ENCODE results near the gene RRP15.

RRP15 gene

DNA sequence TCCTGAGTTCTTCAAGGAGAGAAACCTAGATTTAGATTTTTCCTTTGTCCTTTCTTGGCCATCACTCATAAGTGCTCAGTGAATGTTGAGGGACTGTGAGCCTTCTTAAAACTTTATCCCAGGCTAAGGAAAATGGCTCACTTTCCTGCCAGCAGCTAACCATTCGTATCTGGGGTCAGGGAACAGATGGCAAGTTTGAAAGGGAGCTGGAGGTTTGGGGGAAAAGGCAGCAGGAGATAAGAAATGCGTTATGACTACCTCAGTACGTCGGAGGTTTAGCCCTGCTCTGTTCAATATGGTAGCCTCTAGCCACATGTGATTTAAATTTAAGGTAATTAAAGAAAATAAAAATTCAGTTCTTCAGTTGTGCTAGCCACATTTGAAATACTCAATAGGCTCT, 13.3 kb downstream of the RRP15 start:
- Histone ChIP-seq H2AK5ac (ENCODE audit: low read depth, low read length) (no peak overlapping the region), H2AFZ (ENCODE audit: low read length) (no peak overlapping the region), H2BK15ac (ENCODE audit: low read length) (no peak overlapping the region), H3K4me3 (ENCODE audit: low read length in 2 of 2) (no peak overlapping the region), H3K14ac (ENCODE audit: low read length) (no peak overlapping the region), H4K8ac (ENCODE audit: low read depth, low read length) (no peak overlapping the region), H3K23ac (ENCODE audit: low read depth, low read length, poor library complexity) (no peak overlapping the region), H3K9ac (ENCODE audit: low read depth, low read length, poor library complexity) (no peak overlapping the region), H3K4ac (ENCODE audit: low read length) (no peak overlapping the region), H3K27me3 (ENCODE audit: control insufficient read depth in 3 of 3, insufficient read depth in 3 of 3, low read depth in 1 of 3, low read length in 3 of 3) (no peaks in the 10 kb centered on the region), H3K79me1 (ENCODE audit: low read depth, low read length) (no peaks in the 10 kb centered on the region), H3K9me3 (replicated peaks in 1 of 2; ENCODE audit: control insufficient read depth in 2 of 2, insufficient read depth in 1 of 2, low read depth in 1 of 2, low read length in 2 of 2) (no peaks in the 10 kb centered on the region), H3K27ac (replicated peaks; ENCODE audit: low read length) (no peak overlapping the region), H2BK12ac (ENCODE audit: low read length) (no peak overlapping the region), H3K4me1 (ENCODE audit: control insufficient read depth in 2 of 2, insufficient read depth in 1 of 2, low read depth in 1 of 2, low read length in 2 of 2) (peaks cover 0 to 2% of the 10 kb centered on the region in 2 donors), H3K18ac (ENCODE audit: low read length) (no peak overlapping the region), H3K4me2 (ENCODE audit: insufficient read depth, low read length, poor library complexity, severe bottlenecking) (no peak overlapping the region), H3K36me3 (replicated peaks in 1 of 2; ENCODE audit: control insufficient read depth in 2 of 2, insufficient read depth in 2 of 2, low read length in 2 of 2) (peaks cover 0 to 50% of the 10 kb centered on the region in 2 donors), H2BK5ac (ENCODE audit: low read length) (no peak overlapping the region), H2BK120ac (ENCODE audit: low read depth, low read length) (no peak overlapping the region), H4K91ac (ENCODE audit: low read depth, low read length, poor library complexity) (no peak overlapping the region)
- no CpG with 5 or more reads among the region's 4 CpGs for WGBS, 2 donors (ENCODE audit: extremely low coverage in 2 of 2, insufficient read length in 2 of 2, insufficient replicate concordance in 1 of 2)
- DNase-seq (ENCODE audit: low spot score) = no peak

DNA sequence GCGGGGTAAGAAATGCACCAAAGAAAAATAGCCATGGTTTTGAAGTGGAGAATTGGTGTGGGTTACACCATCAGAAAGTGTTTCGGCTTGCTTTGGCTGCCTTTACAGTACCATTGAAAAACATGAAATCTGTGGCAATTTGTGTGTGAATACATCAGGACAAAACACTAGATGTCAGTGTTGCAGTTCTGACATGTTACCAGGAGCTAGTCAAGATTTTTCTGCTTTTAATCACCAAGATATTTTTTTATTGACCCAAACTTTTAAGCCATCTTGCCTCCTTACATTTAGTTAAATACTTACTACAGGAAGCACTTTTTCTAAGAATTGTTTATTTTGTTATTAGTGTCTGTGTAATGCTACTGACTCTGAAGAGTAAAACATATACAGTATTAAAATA, 14.3 kb downstream of the RRP15 start:
- Histone ChIP-seq H3K14ac (ENCODE audit: low read length) (no peak overlapping the region), H3K9me3 (replicated peaks in 1 of 2; ENCODE audit: control insufficient read depth in 2 of 2, insufficient read depth in 1 of 2, low read depth in 1 of 2, low read length in 2 of 2) (no peaks in the 10 kb centered on the region), H2AK5ac (ENCODE audit: low read depth, low read length) (no peak overlapping the region), H3K4me1 (ENCODE audit: control insufficient read depth in 2 of 2, insufficient read depth in 1 of 2, low read depth in 1 of 2, low read length in 2 of 2) (peaks cover 0 to 2% of the 10 kb centered on the region in 2 donors), H3K79me1 (ENCODE audit: low read depth, low read length) (no peaks in the 10 kb centered on the region), H3K18ac (ENCODE audit: low read length) (no peak overlapping the region), H2BK15ac (ENCODE audit: low read length) (no peak overlapping the region), H3K4me2 (ENCODE audit: insufficient read depth, low read length, poor library complexity, severe bottlenecking) (no peak overlapping the region), H2BK12ac (ENCODE audit: low read length) (no peak overlapping the region), H2BK120ac (ENCODE audit: low read depth, low read length) (no peak overlapping the region), H3K27ac (replicated peaks; ENCODE audit: low read length) (no peak overlapping the region), H3K27me3 (ENCODE audit: control insufficient read depth in 3 of 3, insufficient read depth in 3 of 3, low read depth in 1 of 3, low read length in 3 of 3) (no peaks in the 10 kb centered on the region), H4K91ac (ENCODE audit: low read depth, low read length, poor library complexity) (no peak overlapping the region), H3K23ac (ENCODE audit: low read depth, low read length, poor library complexity) (no peak overlapping the region), H4K8ac (ENCODE audit: low read depth, low read length) (no peak overlapping the region), H3K9ac (ENCODE audit: low read depth, low read length, poor library complexity) (no peak overlapping the region), H2BK5ac (ENCODE audit: low read length) (no peak overlapping the region), H2AFZ (ENCODE audit: low read length) (no peak overlapping the region), H3K4me3 (ENCODE audit: low read length in 2 of 2) (no peak overlapping the region), H3K4ac (ENCODE audit: low read length) (no peak overlapping the region), H3K36me3 (replicated peaks in 1 of 2; ENCODE audit: control insufficient read depth in 2 of 2, insufficient read depth in 2 of 2, low read length in 2 of 2) (peaks cover 0 to 55% of the 10 kb centered on the region in 2 donors)
- no CpG with 5 or more reads among the region's 2 CpGs for WGBS, 2 donors (ENCODE audit: extremely low coverage in 2 of 2, insufficient read length in 2 of 2, insufficient replicate concordance in 1 of 2)
- DNase-seq (ENCODE audit: low spot score) = no peak

DNA sequence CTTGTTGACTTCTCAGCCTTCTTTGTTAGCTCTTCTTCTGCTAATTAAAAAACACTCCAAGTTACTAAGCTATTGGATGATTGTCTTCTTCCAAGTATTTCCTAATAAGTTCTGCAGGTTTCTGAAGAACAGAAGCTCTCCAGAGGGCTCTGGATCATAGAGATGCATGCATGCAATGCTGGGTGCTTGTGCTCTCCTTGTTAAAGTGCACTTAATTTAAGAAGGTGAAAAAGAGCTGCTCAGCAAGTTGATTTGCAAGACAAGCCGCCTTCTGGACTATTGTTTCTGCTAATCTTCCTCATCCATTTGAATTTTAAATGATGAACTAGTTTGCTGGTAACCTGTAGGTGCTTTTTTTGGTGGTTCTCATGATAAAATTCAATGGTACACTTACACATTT, 16.1 kb downstream of the RRP15 start:
- WGBS, 2 donors (ENCODE audit: extremely low coverage in 2 of 2, insufficient read length in 2 of 2, insufficient replicate concordance in 1 of 2) = no CpG with 5 or more reads among the region's 1 CpG
- peaks cover 0 to 2% of the 10 kb centered on the region in 2 donors for H3K4me1 ChIP-seq (ENCODE audit: control insufficient read depth in 2 of 2, insufficient read depth in 1 of 2, low read depth in 1 of 2, low read length in 2 of 2)

DNA sequence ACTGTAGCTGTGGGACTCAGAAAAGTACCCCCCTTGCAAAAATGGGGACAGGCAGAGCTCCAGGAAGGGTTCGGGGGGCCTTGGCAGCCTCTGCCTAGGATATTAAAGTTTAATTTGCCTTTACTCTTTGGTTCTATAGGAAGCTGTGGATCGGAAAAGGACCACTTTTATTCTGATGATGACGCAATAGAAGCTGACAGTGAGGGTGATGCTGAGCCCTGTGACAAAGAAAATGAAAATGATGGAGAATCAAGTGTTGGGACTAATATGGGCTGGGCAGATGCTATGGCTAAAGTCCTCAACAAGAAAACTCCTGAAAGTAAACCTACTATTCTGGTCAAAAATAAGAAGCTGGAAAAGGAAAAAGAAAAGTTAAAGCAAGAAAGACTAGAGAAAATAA, 17.1 kb downstream of the RRP15 start:
- H3K27ac ChIP-seq (replicated peaks; ENCODE audit: low read length) = no peak overlapping the region
- no peak overlapping the region for H2BK12ac ChIP-seq (ENCODE audit: low read length)
- H3K4ac ChIP-seq (ENCODE audit: low read length) = no peak overlapping the region
- no peak overlapping the region for H3K9ac ChIP-seq (ENCODE audit: low read depth, low read length, poor library complexity)
- no CpG with 5 or more reads among the region's 3 CpGs for WGBS, 2 donors (ENCODE audit: extremely low coverage in 2 of 2, insufficient read length in 2 of 2, insufficient replicate concordance in 1 of 2)
- H3K4me2 ChIP-seq (ENCODE audit: insufficient read depth, low read length, poor library complexity, severe bottlenecking) = no peak overlapping the region
- no peak overlapping the region for H2AK5ac ChIP-seq (ENCODE audit: low read depth, low read length)
- no peaks in the 10 kb centered on the region for H3K27me3 ChIP-seq (ENCODE audit: control insufficient read depth in 3 of 3, insufficient read depth in 3 of 3, low read depth in 1 of 3, low read length in 3 of 3)
- no peak overlapping the region for H2AFZ ChIP-seq (ENCODE audit: low read length)
- peaks cover 0 to 2% of the 10 kb centered on the region in 2 donors for H3K4me1 ChIP-seq (ENCODE audit: control insufficient read depth in 2 of 2, insufficient read depth in 1 of 2, low read depth in 1 of 2, low read length in 2 of 2)
- H3K9me3 ChIP-seq (replicated peaks in 1 of 2; ENCODE audit: control insufficient read depth in 2 of 2, insufficient read depth in 1 of 2, low read depth in 1 of 2, low read length in 2 of 2) = no peaks in the 10 kb centered on the region
- no peak overlapping the region for H2BK15ac ChIP-seq (ENCODE audit: low read length)
- no peak overlapping the region for H3K18ac ChIP-seq (ENCODE audit: low read length)
- no peak overlapping the region for H4K8ac ChIP-seq (ENCODE audit: low read depth, low read length)
- no peak overlapping the region for H4K91ac ChIP-seq (ENCODE audit: low read depth, low read length, poor library complexity)
- no peak overlapping the region for H2BK120ac ChIP-seq (ENCODE audit: low read depth, low read length)
- no peak overlapping the region for H3K23ac ChIP-seq (ENCODE audit: low read depth, low read length, poor library complexity)
- H3K36me3 ChIP-seq (replicated peaks in 1 of 2; ENCODE audit: control insufficient read depth in 2 of 2, insufficient read depth in 2 of 2, low read length in 2 of 2) = peaks cover 0 to 56% of the 10 kb centered on the region in 2 donors
- DNase-seq (ENCODE audit: low spot score) = no peak
- no peaks in the 10 kb centered on the region for H3K79me1 ChIP-seq (ENCODE audit: low read depth, low read length)
- H2BK5ac ChIP-seq (ENCODE audit: low read length) = no peak overlapping the region
- no peak overlapping the region for H3K14ac ChIP-seq (ENCODE audit: low read length)
- no peak overlapping the region for H3K4me3 ChIP-seq (ENCODE audit: low read length in 2 of 2)

More for the DNA sequence above, 16.1 kb downstream of the RRP15 start:
- Histone ChIP-seq H2BK15ac (ENCODE audit: low read length) (no peak overlapping the region), H3K79me1 (ENCODE audit: low read depth, low read length) (no peaks in the 10 kb centered on the region), H3K4me3 (ENCODE audit: low read length in 2 of 2) (no peak overlapping the region), H2BK120ac (ENCODE audit: low read depth, low read length) (no peak overlapping the region), H2AFZ (ENCODE audit: low read length) (no peak overlapping the region), H3K9ac (ENCODE audit: low read depth, low read length, poor library complexity) (no peak overlapping the region), H3K18ac (ENCODE audit: low read length) (no peak overlapping the region), H3K36me3 (replicated peaks in 1 of 2; ENCODE audit: control insufficient read depth in 2 of 2, insufficient read depth in 2 of 2, low read length in 2 of 2) (peaks cover 0 to 55% of the 10 kb centered on the region in 2 donors), H4K8ac (ENCODE audit: low read depth, low read length) (no peak overlapping the region), H2BK12ac (ENCODE audit: low read length) (no peak overlapping the region), H2BK5ac (ENCODE audit: low read length) (no peak overlapping the region), H3K23ac (ENCODE audit: low read depth, low read length, poor library complexity) (no peak overlapping the region), H4K91ac (ENCODE audit: low read depth, low read length, poor library complexity) (no peak overlapping the region), H3K4ac (ENCODE audit: low read length) (no peak overlapping the region), H3K27ac (replicated peaks; ENCODE audit: low read length) (no peak overlapping the region), H2AK5ac (ENCODE audit: low read depth, low read length) (no peak overlapping the region), H3K9me3 (replicated peaks in 1 of 2; ENCODE audit: control insufficient read depth in 2 of 2, insufficient read depth in 1 of 2, low read depth in 1 of 2, low read length in 2 of 2) (no peaks in the 10 kb centered on the region), H3K14ac (ENCODE audit: low read length) (no peak overlapping the region), H3K4me2 (ENCODE audit: insufficient read depth, low read length, poor library complexity, severe bottlenecking) (no peak overlapping the region), H3K27me3 (ENCODE audit: control insufficient read depth in 3 of 3, insufficient read depth in 3 of 3, low read depth in 1 of 3, low read length in 3 of 3) (no peaks in the 10 kb centered on the region)
- DNase-seq (ENCODE audit: low spot score) = no peak
